HFF-Myc (cell line): Measurements from ENCODE around the gene SPACDR.
A peak's percentile ranks its signal among the peaks of the same experiment; 100 is the strongest.

Experiments used
- DNase-seq: peaks from one replicate; pipeline ENCODE4 v3.0.0-alpha.2; 2011; ENCODE audit warnings: low read depth; ENCODE audit errors: extremely low read depth
- H3K4me3 ChIP-seq: replicated peaks from 2 replicates; pipeline ENCODE4 v1.5.1; 2011; ENCODE audit warnings: low read depth, mild to moderate bottlenecking, control low read depth, low read length
- TF ChIP-seq, protein P1 (sequence below): IDR thresholded peaks from 2 replicates; pipeline ENCODE4 v1.5.1; 2012; ENCODE audit warnings: mild to moderate bottlenecking, low read depth, low read length, control low read depth; ENCODE audit errors: missing control alignments

The SPACDR gene

DNA sequence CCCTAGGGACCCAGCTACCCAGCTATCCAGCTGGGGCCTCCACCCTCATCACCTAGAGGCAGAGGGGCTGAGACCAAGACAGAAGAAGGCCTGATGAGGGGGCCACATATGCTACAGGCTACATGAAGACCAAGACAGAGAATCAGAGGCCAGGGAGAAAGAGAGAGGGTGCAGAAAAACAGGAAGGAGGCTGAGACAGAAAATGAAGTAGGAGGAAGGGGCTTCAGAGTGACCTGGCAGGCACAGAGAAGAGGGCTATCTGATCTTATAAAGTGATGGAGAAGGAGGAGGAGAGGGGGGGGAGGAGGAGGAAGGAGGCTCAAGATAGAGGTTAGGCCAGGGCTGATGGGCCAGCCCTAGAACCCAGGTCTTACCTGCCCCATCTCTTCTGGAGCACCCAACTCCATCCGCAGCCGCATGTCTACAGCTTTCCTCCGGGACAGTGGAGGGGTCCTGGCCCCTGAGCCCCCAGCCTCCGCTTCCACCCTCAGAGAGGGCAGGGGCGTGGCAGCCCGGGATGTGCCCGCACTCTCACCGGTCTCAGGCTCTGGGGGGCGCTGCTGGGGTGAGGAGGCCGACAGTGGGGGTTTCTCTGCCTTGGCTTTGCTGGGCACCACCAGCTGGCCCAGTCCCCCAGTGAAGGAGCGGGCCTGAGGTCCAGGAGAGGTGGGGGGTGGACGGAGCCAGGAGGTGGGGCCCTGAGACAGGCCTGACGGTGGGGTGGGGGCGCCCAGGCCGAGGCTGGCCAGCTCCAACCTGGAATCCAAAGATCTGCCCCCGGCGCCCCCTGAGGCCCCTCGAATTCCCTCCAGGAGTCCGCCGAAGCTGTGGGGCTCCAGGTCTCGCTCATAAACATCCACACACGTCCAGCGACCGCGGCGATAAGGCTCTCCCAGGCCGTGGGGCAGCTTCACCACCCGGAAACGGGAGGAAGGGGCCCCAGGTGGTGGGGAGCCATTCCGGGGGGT lies 13.1 kb upstream of the SPACDR start:
- TF ChIP-seq, protein P1, sequence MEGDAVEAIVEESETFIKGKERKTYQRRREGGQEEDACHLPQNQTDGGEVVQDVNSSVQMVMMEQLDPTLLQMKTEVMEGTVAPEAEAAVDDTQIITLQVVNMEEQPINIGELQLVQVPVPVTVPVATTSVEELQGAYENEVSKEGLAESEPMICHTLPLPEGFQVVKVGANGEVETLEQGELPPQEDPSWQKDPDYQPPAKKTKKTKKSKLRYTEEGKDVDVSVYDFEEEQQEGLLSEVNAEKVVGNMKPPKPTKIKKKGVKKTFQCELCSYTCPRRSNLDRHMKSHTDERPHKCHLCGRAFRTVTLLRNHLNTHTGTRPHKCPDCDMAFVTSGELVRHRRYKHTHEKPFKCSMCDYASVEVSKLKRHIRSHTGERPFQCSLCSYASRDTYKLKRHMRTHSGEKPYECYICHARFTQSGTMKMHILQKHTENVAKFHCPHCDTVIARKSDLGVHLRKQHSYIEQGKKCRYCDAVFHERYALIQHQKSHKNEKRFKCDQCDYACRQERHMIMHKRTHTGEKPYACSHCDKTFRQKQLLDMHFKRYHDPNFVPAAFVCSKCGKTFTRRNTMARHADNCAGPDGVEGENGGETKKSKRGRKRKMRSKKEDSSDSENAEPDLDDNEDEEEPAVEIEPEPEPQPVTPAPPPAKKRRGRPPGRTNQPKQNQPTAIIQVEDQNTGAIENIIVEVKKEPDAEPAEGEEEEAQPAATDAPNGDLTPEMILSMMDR: peak; percentile 44
- DNase-seq: no peak

DNA sequence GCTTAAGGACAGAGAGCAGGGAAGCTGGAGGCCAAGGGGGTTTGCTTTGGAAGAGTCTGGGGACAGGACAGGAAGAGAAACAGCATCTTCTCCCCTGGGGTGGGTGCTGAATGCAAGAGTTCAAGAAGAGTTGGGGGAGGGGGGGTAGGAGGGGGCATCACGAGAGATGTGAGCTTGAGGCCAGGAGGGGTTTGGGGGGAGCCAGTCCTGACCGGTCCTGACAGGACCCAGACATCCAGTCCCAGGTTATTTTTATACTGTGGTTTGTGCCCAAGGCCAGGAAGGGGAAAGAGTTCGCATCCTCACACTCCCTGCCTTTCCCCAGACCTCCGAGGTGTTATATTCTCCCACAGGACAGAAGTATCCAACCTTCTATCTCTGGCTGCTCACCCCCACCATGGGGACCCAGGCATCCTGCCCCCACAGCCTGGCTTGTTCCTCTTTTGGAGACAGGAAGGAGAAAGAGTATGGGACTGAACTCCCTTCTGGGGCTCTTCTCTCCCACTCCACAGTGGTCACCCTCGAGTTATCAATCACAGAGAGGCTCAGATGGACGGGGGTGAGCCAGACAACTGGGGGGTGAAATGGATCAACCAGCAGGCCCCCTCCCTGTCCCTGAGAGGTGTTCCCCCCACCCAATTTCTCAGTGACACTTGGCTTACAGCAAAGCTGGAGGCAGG lies 12.2 kb upstream of the SPACDR start:
- DNase-seq: no peak
- TF ChIP-seq, protein P1: no peak
- H3K4me3 ChIP-seq: peak overlapping the region; percentile 84

More for the DNA sequence above, 13.1 kb upstream of the SPACDR start:
- H3K4me3 ChIP-seq: peak overlapping the region; percentile 84

DNA sequence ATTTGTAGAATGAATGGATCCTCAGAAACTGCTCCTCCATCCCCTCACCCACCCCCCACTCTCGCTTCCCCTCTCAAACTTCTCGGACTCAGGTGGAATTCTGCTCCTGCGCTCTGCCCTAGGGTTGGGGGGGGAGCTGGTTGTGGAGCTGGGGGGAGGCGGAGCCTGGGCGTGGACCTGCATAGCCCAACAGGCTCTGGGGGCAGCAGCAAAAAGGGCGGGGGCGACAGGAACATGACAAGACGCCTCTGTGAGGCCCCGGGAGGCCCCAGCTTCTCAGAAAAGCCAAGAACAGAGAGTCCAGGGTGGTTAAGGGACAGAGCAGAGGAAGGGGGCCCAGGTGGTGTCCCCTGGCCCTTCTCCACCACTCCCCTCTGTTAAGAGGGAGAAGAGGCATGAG lies 11.5 kb upstream of the SPACDR start:
- peak overlapping the region; percentile 84 for H3K4me3 ChIP-seq
- TF ChIP-seq, protein P1: no peak
- no peak for DNase-seq

DNA sequence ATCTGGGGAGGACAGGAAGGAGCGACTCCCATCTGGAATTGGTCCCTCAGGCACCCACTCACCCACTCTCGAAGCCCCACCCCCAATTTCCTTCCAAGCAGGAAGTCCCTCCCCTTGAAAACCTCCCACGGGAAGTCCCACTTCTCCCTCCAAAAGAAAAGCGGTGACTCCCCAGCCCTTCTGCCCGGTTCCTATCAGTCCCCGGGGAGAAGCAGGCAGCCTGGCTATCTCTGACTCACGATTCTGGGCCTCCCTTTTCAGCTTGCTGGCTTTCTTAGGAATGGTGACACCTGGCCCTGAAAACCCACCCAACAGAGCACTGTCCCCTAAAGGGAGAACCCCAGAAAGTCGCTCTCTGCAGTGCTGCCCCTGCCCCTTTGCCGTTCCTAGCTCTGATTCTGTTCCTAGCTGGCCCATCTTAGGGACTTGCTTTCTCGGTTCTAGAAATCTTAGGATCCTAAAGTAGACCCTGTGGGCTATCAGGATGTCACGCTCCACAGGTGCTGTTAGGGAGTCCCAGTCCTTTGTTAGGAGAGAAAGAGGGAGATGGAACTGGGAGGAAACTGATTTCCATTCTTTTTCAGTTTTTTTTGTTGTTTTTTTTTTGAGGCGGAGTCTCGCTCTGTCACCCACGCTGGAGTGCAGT lies 8.9 kb upstream of the SPACDR start:
- H3K4me3 ChIP-seq: no peak overlapping the region
- no peak for DNase-seq
- TF ChIP-seq, protein P1: no peak

DNA sequence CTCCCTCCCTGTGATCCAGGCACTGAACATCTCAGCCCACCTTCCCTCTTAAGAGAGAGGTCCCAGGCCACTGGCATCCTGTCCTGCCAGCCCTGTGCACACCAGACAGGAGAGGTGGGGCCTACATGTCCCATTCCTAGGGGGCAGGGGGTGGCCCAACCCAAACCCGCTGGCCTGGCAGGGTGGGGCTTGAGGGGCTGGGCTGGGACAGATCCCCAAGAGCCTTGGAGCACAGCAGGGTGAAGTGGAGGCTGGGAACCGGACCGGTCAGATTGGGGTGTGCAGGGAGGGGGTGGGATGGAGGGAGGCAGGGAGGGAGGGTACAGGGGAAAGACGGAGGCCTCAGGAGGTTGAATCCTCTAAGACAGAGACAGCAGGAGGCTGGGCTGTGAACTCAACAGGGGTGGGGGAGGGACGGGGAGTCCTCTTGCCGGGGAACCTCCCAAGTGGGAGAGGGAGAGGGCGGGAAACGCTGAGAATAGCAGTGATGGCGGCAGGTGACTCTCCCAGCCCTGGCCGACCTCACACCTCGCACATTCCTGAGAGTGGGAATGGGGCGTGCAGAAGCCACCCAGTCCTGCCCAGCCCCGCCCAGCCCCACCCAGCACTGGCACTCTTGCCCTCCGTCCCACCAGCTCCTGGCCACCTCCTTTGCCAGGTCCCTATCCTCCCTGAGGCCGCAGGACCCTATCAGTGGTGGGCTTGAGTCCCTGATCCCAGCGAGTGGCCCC lies 8.2 kb upstream of the SPACDR start:
- no peak for DNase-seq
- H3K4me3 ChIP-seq: no peak overlapping the region
- TF ChIP-seq, protein P1: no peak

DNA sequence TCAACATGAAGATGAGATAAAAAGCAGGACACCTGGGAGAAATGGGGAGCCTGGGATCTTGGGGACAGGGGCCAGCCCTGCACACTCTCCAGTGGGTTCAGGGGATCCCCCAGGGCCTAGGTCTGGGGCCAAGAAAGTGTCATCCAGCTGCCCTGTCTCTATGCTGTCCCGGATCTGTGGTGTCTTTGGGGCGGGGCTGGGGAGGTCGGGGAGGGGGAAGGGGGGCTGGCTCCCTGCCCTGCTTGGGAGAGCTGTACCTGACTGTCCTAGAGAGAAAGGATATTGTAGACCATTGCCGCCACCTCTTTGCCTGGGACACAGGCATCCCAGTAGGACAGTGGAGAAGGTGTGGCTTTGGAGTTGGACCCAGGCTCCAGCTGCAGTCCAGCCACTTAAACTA lies 7.0 kb upstream of the SPACDR start:
- no peak overlapping the region for H3K4me3 ChIP-seq
- no peak for DNase-seq
- TF ChIP-seq, protein P1: no peak
